Measurements from ENCODE around the gene BATF3.

DNA sequence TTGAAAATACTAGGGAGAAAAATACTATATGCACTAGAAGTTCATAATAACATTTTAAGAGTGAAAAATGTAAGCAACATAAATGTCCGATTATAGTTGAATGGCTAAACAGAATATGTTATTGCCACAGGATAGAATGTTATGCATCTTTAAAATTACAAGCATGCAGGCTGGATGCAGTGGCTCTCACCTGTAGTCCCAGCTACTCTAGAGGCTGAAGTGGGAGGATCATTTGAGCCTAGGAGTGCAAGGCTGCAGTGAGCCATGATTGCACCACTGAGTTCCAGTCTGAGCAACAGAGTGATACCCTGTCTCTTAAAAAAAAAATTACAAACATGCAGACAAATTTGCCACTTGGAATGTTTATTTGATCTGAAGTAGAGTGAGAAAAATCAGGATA lies 3.0 kb upstream of the BATF3 start:
- TF ChIP-seq GATA2 (IDR thresholded peaks at IDR 0.05; ENCODE audit: low read depth, low read length) (no peak), GATA3 (IDR thresholded peaks at IDR 0.05; ENCODE audit: low read depth, low read length) (no peak)

Measured in SH-SY5Y (cell line).